IMR-90 (cell line): Measurements from ENCODE around the gene MRPL20.
A peak's percentile ranks its signal among the peaks of the same experiment; 100 is the strongest.

ENCODE experiments used
- BHLHE40 ChIP-seq: fragments of 150-350 bp; IDR thresholded peaks from 2 replicates; pipeline ENCODE4 v1.6.1; 2016; ENCODE audit warnings: mild to moderate bottlenecking, low read depth, low read length
- CTCF ChIP-seq: conservative IDR thresholded peaks from 2 replicates; pipeline ENCODE4 v1.5.1; 2012; ENCODE audit warnings: mild to moderate bottlenecking, low read depth, low read length, improper control_type of control experiment
- ELK1 ChIP-seq: fragments of 150-350 bp; IDR thresholded peaks from 2 replicates; pipeline ENCODE4 v1.6.1; 2016; ENCODE audit warnings: low read depth, mild to moderate bottlenecking, low read length, moderate library complexity, borderline replicate concordance
- MAFK ChIP-seq: IDR thresholded peaks from 2 replicates; pipeline ENCODE4 v1.6.1; 2012; ENCODE audit warnings: low read depth, low read length, improper control_type of control experiment
- POLR2A ChIP-seq: IDR thresholded peaks from 2 replicates; pipeline ENCODE4 v1.6.1; 2012; ENCODE audit warnings: mild to moderate bottlenecking, low read depth, low read length
- RCOR1 ChIP-seq: IDR thresholded peaks from 2 replicates; pipeline ENCODE4 v1.6.1; 2012; ENCODE audit warnings: mild to moderate bottlenecking, low read length, improper control_type of control experiment; ENCODE audit not compliant: insufficient replicate concordance
- RFX5 ChIP-seq: IDR thresholded peaks from 2 replicates; pipeline ENCODE4 v1.8.0; 2012; ENCODE audit warnings: low read depth, mild to moderate bottlenecking, low read length, moderate library complexity
- SMC3 ChIP-seq: fragments of 150-350 bp; IDR thresholded peaks from 2 replicates; pipeline ENCODE4 v1.6.1; 2016; ENCODE audit warnings: low read depth, mild to moderate bottlenecking, antibody characterized with exemption, low read length, moderate library complexity

GRCh38 chr1:1371746-1372711 lies 35.1 kb downstream of the MRPL20 start:
- TF ChIP-seq CTCF = peak; percentile 74
- TF ChIP-seq MAFK = no peak
- no peak for TF ChIP-seq POLR2A
- TF ChIP-seq ELK1 = no peak
- no peak for TF ChIP-seq BHLHE40
- no peak for TF ChIP-seq RCOR1
- peak; percentile 78 for TF ChIP-seq SMC3
- TF ChIP-seq RFX5 = no peak
